Esophagus squamous epithelium (tissue), 5 donors: Measurements from ENCODE around the gene HORMAD2. TPM values are rescaled to one million over a fixed set of nuclear protein-coding genes. Genes with fewer than 3 reads are reported as not detected.

Experiments used
- DNase-seq: peaks from one replicate; lab custom pipeline; 2025; lab: John Stamatoyannopoulos, UW
- H3K27ac ChIP-seq, 4 donors: fragments of 200-600 bp; sonication (generic); one replicate each; pipeline ENCODE4 v1.5.1; 2016 to 2019; ENCODE audit warnings: mild to moderate bottlenecking in 1 of 4
- H3K27me3 ChIP-seq, 4 donors: fragments of 200-600 bp; sonication (generic); 1 replicate in 3 of 4; 2 replicates in 1 of 4; pipeline versions ENCODE4 v1.5.1 to v1.6.0; 2017 to 2021; ENCODE audit warnings: antibody characterized with exemption in 1 of 4
- H3K36me3 ChIP-seq, 3 donors: fragments of 200-600 bp; sonication (generic); one replicate each; pipeline ENCODE4 v1.5.1; 2016 to 2019
- H3K4me1 ChIP-seq, 3 donors: fragments of 200-600 bp; sonication (generic); one replicate each; pipeline ENCODE4 v1.5.1; 2017 to 2019
- H3K4me3 ChIP-seq, 4 donors: fragments of 200-600 bp; sonication (generic); 1 replicate in 3 of 4; 2 replicates in 1 of 4; pipeline ENCODE4 v1.5.1; 2016 to 2019; ENCODE audit warnings: mild to moderate bottlenecking in 2 of 4, moderate library complexity in 1 of 4
- H3K9me3 ChIP-seq, 3 donors: fragments of 200-600 bp; sonication (generic); one replicate each; pipeline ENCODE4 v1.5.1; 2016 to 2019
- POLR2A ChIP-seq, 4 donors: fragments of 450-650 bp; IDR thresholded peaks; one replicate each; pipeline ENCODE4 v1.6.1; 2017; ENCODE audit warnings: antibody characterized with exemption in 4 of 4, mild to moderate bottlenecking in 4 of 4, moderate library complexity in 3 of 4
- WGBS, 2 donors: methylation state at CpG; one replicate each; pipeline ENCODE4 v1.1.5; 2018; 5-methylcytosine and 5-hydroxymethylcytosine counted together
- intact Hi-C: fragments of 100-400 bp; cut with DNase I; formaldehyde crosslinking; loops from one replicate; pipeline ENCODE4 v1.15.0; 2022
- total RNA-seq, 4 donors: library from RNA; depleted of rRNA; stranded (reverse); fragments of >200 nt; gene quantifications; one replicate each; pipeline ENCODE4 v1.1.0, GENCODE V29; 2016
- TF ChIP-seq, protein P1 (sequence below), 6 experiments: fragments of 450-650 bp in 4 of 6; fragments of 200-600 bp in 2 of 6; sonication (generic) in 2 of 6; IDR thresholded peaks; one replicate each; pipeline ENCODE4 v1.5.1; 2016 to 2019; ENCODE audit warnings: antibody characterized with exemption in 6 of 6, mild to moderate bottlenecking in 4 of 6, moderate library complexity in 4 of 6
- donor health status: DM: yes; HTN: yes; CAD: no.

HORMAD2 gene
- total RNA-seq, 4 donors from 2014 or later: not detected

DNA sequence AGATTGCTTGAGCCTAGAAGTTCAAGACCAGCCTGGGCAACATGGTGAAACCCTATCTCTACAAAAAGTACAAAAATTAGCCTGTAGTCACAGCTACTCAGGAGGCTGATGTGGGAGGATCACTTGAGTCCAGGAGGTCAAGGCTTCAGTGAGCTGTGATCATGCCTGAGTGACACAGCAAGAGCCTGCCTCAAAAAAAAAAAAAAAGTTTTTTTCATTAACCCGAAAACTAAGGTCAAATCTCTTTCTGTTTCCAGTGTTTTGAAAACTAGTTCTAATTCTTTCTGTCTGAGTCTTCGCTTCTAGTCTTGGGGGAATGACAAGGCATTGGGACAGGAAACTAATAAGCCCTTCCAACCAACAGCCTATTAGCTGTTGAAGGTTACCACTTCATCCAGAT lies 108.6 kb downstream of the HORMAD2 start:
- Histone ChIP-seq H3K9me3 (no peaks in the 10 kb centered on the region), H3K27ac (no peak overlapping the region), H3K4me1 (peaks cover 0 to 6% (median 0%) of the 10 kb centered on the region in 3 donors), H3K27me3 (peaks cover 0 to 11% (median 0%) of the 10 kb centered on the region in 4 donors), H3K4me3 (no peak overlapping the region), H3K36me3 (no peaks in the 10 kb centered on the region)
- intact Hi-C loops: no loop called here
- no peak for TF ChIP-seq POLR2A (IDR thresholded peaks at IDR 0.05)
- TF ChIP-seq, protein P1, sequence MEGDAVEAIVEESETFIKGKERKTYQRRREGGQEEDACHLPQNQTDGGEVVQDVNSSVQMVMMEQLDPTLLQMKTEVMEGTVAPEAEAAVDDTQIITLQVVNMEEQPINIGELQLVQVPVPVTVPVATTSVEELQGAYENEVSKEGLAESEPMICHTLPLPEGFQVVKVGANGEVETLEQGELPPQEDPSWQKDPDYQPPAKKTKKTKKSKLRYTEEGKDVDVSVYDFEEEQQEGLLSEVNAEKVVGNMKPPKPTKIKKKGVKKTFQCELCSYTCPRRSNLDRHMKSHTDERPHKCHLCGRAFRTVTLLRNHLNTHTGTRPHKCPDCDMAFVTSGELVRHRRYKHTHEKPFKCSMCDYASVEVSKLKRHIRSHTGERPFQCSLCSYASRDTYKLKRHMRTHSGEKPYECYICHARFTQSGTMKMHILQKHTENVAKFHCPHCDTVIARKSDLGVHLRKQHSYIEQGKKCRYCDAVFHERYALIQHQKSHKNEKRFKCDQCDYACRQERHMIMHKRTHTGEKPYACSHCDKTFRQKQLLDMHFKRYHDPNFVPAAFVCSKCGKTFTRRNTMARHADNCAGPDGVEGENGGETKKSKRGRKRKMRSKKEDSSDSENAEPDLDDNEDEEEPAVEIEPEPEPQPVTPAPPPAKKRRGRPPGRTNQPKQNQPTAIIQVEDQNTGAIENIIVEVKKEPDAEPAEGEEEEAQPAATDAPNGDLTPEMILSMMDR (IDR thresholded peaks at IDR 0.05): no peak
- 87 to 89% methylated on average over 2 of the region's 2 CpGs for whole genome bisulfite sequencing, 2 donors
- DNase-seq: no peak

DNA sequence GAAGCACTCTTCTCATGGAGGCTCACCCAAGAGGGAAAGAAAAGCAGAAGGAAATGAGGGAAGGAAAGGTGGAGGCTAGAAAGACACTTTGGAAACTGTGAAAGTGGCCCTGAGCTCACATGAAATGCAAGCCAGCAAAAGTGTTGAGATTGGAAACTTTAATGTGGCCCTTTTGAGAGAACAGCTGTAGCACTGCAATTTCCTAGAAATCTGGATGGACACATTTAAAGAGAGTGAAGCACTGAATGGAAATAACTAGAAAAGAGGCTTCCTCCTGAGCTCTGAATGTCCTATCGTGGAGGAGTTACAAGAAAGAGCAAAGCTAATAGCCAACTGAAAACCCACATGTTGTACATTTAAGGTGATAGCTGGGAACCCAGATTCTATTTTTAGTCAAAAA lies 110.3 kb downstream of the HORMAD2 start:
- Histone ChIP-seq H3K4me3 (no peak overlapping the region), H3K36me3 (no peaks in the 10 kb centered on the region), H3K27ac (no peak overlapping the region), H3K9me3 (no peaks in the 10 kb centered on the region), H3K4me1 (peaks cover 4 to 21% (median 4%) of the 10 kb centered on the region in 3 donors), H3K27me3 (peaks cover 0 to 11% (median 0%) of the 10 kb centered on the region in 4 donors)
- intact Hi-C loops: no loop called here
- 82 to 92% methylated on average over 1 of the region's 1 CpG for WGBS, 2 donors
- TF ChIP-seq, protein P1 (IDR thresholded peaks at IDR 0.05): no peak
- TF ChIP-seq POLR2A (IDR thresholded peaks at IDR 0.05): no peak
- no peak for DNase-seq

DNA sequence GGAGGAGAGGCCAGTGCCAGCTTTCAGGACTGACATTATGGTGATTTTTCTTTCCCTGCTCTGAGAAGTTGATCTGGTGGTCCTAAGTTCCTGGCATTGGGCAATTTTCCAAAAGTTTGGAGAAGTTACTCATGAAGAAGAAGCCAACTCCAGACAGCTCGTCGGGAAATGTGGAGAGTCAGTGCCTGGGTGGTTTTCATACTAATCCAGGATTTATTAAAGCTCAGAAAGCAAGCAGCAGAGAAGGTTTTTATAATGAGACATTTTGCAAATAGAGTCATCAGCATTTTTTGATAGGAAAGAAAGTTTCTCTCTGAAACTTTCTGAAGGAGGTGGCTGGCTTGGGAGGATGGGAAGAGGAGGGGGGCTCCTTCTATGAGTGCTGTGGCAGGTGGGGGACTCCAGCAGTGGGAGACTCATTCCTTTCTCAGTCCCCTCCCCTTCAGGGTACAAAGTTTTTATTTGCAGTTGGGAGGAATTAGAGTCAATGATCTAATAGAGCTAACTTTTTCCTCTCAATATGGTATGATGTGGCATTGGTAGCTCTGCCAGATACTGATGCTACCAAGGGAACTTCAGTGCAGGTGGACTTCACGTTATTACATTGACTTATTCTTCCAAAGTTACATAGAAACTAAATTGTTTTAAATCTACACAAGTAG lies 110.9 kb downstream of the HORMAD2 start:
- H3K27ac ChIP-seq: no peak overlapping the region
- WGBS, 2 donors: 67 to 86% methylated on average over 3 of the region's 3 CpGs
- TF ChIP-seq, protein P1 (IDR thresholded peaks at IDR 0.05): no peak
- TF ChIP-seq POLR2A (IDR thresholded peaks at IDR 0.05): no peak

DNA sequence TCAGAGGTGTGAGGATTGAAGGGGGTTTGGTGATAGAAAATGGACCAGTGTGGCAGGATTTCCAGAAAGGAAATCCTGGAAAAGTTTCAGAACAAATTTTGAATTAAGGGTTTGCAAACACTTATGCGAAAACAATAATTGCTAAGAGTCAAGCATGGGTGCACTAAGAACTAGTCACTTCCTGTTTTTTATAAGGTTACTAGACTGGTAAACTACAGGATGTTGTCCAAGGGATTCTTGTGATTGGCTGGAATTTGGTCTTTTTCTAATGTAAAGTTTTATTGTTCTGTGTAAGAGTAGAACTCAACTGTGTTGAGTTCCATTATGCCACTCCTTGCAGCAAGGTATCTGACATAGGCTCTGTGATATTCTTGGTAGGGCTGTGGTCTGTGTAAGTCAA lies 112.2 kb downstream of the HORMAD2 start:
- Histone ChIP-seq H3K4me1 (peaks cover 14 to 40% (median 20%) of the 10 kb centered on the region in 3 donors), H3K9me3 (no peaks in the 10 kb centered on the region), H3K27me3 (peaks cover 0 to 11% (median 0%) of the 10 kb centered on the region in 4 donors), H3K36me3 (no peaks in the 10 kb centered on the region), H3K27ac (no peak overlapping the region), H3K4me3 (no peak overlapping the region)
- TF ChIP-seq POLR2A (IDR thresholded peaks at IDR 0.05): no peak
- TF ChIP-seq, protein P1 (IDR thresholded peaks at IDR 0.05): no peak
- intact Hi-C loops: no loop called here
- DNase-seq: no peak
- WGBS, 2 donors: 76 to 85% methylated on average over 1 of the region's 1 CpG

More for the DNA sequence above, 110.9 kb downstream of the HORMAD2 start:
- Histone ChIP-seq H3K27me3 (peaks cover 0 to 11% (median 0%) of the 10 kb centered on the region in 4 donors), H3K36me3 (no peaks in the 10 kb centered on the region), H3K9me3 (no peaks in the 10 kb centered on the region), H3K4me3 (no peak overlapping the region), H3K4me1 (peaks cover 5 to 27% (median 10%) of the 10 kb centered on the region in 3 donors)
- no peak for DNase-seq
- intact Hi-C loops: no loop called here

DNA sequence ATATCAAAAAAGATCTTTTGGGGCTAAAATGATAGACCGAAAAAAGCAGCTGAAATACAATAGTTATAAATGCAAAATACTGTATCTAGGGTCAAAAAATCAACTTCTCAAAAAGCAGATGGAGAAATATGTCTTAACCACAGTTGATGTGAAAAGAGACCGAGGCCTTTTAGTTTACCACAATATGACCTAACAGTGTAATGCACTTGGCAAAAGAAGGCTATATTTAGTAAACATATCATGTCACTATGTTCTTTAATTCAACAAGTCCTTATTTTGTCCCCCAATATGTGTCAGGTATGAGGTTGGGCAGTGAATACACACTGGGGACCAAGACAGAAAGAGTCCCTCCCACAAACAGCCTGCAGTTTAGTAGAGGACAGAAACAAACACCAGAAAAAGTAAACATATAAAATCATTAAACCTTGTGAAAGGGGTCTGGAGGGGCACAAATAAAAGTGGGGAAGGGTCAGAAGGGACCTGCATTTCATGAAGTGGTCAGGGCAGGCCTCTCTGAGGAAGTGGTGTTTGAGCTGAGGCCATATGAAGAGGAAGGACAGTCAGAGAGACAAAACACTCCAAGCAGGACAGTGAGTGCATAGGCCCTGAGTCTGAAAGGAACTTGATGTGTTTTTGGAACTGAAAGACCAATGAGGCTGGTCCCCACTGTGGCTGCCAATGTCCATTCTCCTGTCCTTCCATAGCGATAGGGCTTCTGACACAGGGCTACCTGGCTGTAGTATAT lies 112.9 kb downstream of the HORMAD2 start:
- no peaks in the 10 kb centered on the region for H3K36me3 ChIP-seq
- no peak overlapping the region for H3K4me3 ChIP-seq
- DNase-seq: no peak
- WGBS, 2 donors: 82 to 83% methylated on average over 3 of the region's 3 CpGs
- no peak overlapping the region for H3K27ac ChIP-seq
- peaks cover 0 to 11% (median 0%) of the 10 kb centered on the region in 4 donors for H3K27me3 ChIP-seq
- H3K4me1 ChIP-seq: peaks cover 14 to 47% (median 20%) of the 10 kb centered on the region in 3 donors
- no peak for TF ChIP-seq POLR2A (IDR thresholded peaks at IDR 0.05)
- TF ChIP-seq, protein P1 (IDR thresholded peaks at IDR 0.05): no peak
- intact Hi-C loops: no loop called here
- H3K9me3 ChIP-seq: no peaks in the 10 kb centered on the region
